Stimulated activated effector memory CD8-positive, alpha-beta T cell treated with anti-CD3 and anti-CD28 coated beads, Interleukin-12 subunit alpha, Interleukin-12 subunit beta, amount 100 ng/mL, for 72 hours (primary cell): Measurements from ENCODE around the gene WWOX.

Experiments used
- ATAC-seq: fragments of 150-1000 bp; cut with Tn5 transposase; 2 replicates; pipeline ENCODE4 v1.10.0; 2021
- DNase-seq, 2 donors: peaks; one replicate each; pipeline ENCODE4 v3.0.0; 2021 to 2022; ENCODE audit warnings: low spot score in 2 of 2
- H3K27ac Mint-ChIP-seq: one replicate; pipeline ENCODE4 v1.8.0; 2022; ENCODE audit warnings: mild to moderate bottlenecking, mixed read lengths
- H3K36me3 Mint-ChIP-seq: one replicate; pipeline ENCODE4 v1.8.0; 2022; ENCODE audit warnings: mild to moderate bottlenecking, mixed read lengths
- H3K4me1 Mint-ChIP-seq: one replicate; pipeline ENCODE4 v1.8.0; 2022; ENCODE audit warnings: mixed read lengths
- H3K4me3 Mint-ChIP-seq: one replicate; pipeline ENCODE4 v1.8.0; 2022; ENCODE audit warnings: mild to moderate bottlenecking, mixed read lengths
- H3K9me3 Mint-ChIP-seq: one replicate; pipeline ENCODE4 v1.8.0; 2022; ENCODE audit warnings: mixed read lengths

WWOX gene

GRCh38 chr16:78290395-78290794 lies 190.9 kb downstream of the WWOX start:
- Mint-ChIP-seq H3K27ac (no peak overlapping the region), H3K4me3 (no peak overlapping the region), H3K36me3 (no peaks in the 10 kb centered on the region), H3K4me1 (no peaks in the 10 kb centered on the region), H3K9me3 (no peaks in the 10 kb centered on the region)
- DNase-seq (no peak), ATAC-seq (no peak)

DNA sequence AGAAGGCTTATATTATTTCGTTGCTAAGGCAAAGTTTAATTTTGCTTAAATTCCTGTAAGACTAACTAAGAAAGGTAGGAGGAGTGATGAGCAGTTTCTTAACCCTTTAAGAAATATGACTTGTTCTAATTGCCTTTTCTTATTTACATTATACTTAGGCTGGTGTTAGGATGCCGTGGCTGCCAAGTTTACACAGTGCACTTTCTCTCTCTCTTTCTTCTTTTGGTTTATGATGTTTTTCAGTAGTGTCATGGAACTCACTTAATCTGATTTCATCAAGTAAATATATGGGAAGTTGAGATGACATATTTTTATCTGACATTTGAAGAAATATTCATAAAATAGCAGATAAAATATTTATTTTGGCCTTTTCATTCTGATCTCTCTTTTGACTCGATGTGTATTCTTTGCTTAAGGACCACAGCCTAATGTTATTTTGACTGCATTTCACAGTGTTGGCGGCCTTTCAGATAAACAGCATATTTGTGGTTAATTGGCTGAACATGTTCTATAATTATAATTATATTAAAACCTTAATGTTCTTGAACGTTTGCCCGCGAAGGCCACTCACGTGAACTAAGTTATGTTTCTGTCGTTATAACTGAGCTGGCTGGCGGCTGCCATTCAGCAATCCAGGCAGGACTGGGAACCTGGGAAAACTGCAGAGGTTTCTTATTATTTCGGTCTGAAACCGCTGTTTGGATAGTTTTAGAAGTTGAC lies 191.6 kb downstream of the WWOX start:
- ATAC-seq (no peak), DNase-seq (no peak)
- Mint-ChIP-seq H3K9me3 (no peaks in the 10 kb centered on the region), H3K4me3 (no peak overlapping the region), H3K4me1 (no peaks in the 10 kb centered on the region), H3K36me3 (no peaks in the 10 kb centered on the region), H3K27ac (no peak overlapping the region)

DNA sequence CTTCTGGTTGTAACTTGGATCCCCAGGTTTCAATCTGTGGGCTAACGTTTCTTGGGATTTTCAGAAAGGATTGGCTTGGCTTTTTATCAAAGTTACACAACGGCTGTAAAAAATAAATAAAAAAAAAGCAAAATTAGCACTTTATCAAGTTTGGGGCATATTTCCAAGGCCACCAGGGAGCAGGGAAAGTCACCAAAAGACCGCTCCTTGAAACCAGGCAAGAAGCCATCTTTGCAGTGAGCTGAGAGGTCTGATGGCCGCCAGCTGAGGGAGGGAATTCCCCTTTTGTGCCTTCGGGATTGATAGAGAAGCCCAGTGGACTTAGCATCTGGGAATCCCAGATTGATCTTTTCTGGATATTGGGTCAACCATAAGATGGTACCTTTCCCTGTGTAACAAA lies 192.2 kb downstream of the WWOX start:
- Mint-ChIP-seq H3K36me3 (no peaks in the 10 kb centered on the region), H3K27ac (no peak overlapping the region)

GRCh38 chr16:78292086-78292843 lies 192.8 kb downstream of the WWOX start:
- no peak for DNase-seq

More for the DNA sequence above, 192.2 kb downstream of the WWOX start:
- Mint-ChIP-seq H3K4me3 (no peak overlapping the region), H3K4me1 (no peaks in the 10 kb centered on the region), H3K9me3 (no peaks in the 10 kb centered on the region)
- ATAC-seq (no peak), DNase-seq (no peak)

DNA sequence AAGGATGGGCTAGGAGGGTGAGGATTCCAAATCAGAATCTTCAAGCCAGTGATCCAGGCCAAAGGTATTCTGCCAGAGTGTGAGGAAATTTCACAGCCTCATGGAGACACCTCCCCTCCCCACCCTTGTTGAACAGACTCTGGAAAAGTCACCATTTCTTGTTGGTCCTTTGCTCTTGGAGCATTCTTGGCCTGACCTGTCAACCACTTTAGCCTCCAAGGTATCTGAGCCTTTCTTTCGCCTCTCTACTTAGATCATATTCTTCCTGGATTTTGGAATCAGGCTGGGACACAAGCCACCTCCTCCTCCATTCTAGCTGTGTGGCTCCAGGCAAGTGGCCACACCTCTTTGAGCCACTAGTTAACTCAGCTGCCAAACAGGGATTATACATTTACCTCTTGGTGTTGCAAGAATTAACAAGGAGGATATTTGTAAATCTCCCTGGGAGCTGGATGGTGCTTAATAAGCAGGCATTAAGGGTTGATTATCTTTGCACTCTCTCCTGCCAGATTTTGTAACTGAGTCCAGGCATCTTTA lies 193.5 kb downstream of the WWOX start:
- H3K36me3 Mint-ChIP-seq: no peaks in the 10 kb centered on the region
- no peaks in the 10 kb centered on the region for H3K9me3 Mint-ChIP-seq
- no peak overlapping the region for H3K27ac Mint-ChIP-seq
- no peak overlapping the region for H3K4me3 Mint-ChIP-seq
- no peaks in the 10 kb centered on the region for H3K4me1 Mint-ChIP-seq
- ATAC-seq (no peak), DNase-seq (no peak)

More at GRCh38 chr16:78292086-78292843, 192.8 kb downstream of the WWOX start:
- Mint-ChIP-seq H3K4me1 (no peaks in the 10 kb centered on the region), H3K4me3 (no peak overlapping the region), H3K9me3 (no peaks in the 10 kb centered on the region), H3K36me3 (no peaks in the 10 kb centered on the region), H3K27ac (no peak overlapping the region)
- no peak for ATAC-seq

- no peak for DNase-seq
- no peaks in the 10 kb centered on the region for H3K36me3 Mint-ChIP-seq
- H3K9me3 Mint-ChIP-seq: no peaks in the 10 kb centered on the region
- H3K4me1 Mint-ChIP-seq: no peaks in the 10 kb centered on the region
- no peak overlapping the region for H3K27ac Mint-ChIP-seq
- no peak overlapping the region for H3K4me3 Mint-ChIP-seq
- ATAC-seq: no peak
These were observed 195.2 kb downstream of the WWOX start for GRCh38 chr16:78294538-78295225.

GRCh38 chr16:78297066-78297666 lies 197.7 kb downstream of the WWOX start:
- Mint-ChIP-seq H3K4me3 (no peak overlapping the region), H3K36me3 (no peaks in the 10 kb centered on the region), H3K9me3 (no peaks in the 10 kb centered on the region), H3K27ac (no peak overlapping the region), H3K4me1 (no peaks in the 10 kb centered on the region)
- no peak for ATAC-seq
- no peak for DNase-seq

DNA sequence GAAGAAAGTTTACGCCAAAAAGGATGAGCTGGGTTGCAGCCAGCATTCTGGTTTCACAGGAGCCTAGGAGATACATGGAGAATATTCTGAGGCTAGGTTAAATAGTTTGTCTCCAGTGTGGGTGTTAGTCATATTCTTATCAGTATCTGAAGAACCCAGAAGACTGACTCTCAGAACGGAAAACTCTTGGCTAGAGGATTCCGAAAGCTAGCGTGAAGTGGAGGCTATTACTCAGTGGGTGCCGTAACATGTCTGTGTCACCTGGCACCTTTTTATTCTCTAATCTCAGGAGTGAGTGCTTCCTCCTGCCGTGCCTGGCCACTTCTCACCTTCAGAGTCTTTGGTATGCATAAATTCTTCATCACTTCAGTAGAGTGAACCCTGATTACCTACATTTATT lies 199.5 kb downstream of the WWOX start:
- no peak overlapping the region for H3K4me3 Mint-ChIP-seq
- no peak for DNase-seq

DNA sequence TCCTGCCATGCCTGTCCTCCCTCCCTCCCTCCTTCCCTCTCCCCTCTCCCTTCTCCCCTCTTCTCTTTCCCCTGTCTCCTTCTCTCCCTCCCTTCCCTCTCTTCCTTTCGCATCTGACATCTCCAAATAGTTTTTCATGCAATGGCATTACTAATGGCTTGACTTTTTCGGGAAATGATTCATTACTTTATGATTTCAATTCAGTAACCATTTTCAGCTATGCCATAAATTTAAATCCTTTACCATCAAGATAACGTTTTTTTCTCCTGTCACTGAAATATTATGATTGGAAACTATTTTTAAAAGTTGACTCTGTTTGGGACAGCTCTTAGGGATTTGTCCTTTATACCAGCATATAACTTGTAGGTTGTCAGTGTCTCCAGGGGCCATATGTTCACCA lies 201.0 kb downstream of the WWOX start:
- Mint-ChIP-seq H3K36me3 (no peaks in the 10 kb centered on the region), H3K9me3 (no peaks in the 10 kb centered on the region), H3K27ac (no peak overlapping the region), H3K4me3 (no peak overlapping the region), H3K4me1 (no peaks in the 10 kb centered on the region)
- DNase-seq (no peak), ATAC-seq (no peak)

More for the DNA sequence above, 199.5 kb downstream of the WWOX start:
- no peak for ATAC-seq
- Mint-ChIP-seq H3K36me3 (no peaks in the 10 kb centered on the region), H3K4me1 (no peaks in the 10 kb centered on the region), H3K27ac (no peak overlapping the region), H3K9me3 (no peaks in the 10 kb centered on the region)

GRCh38 chr16:78303946-78304345 lies 204.5 kb downstream of the WWOX start:
- DNase-seq: no peak
- peaks cover 7% of the 10 kb centered on the region for H3K4me1 Mint-ChIP-seq
- no peak overlapping the region for H3K4me3 Mint-ChIP-seq
- H3K27ac Mint-ChIP-seq: no peak overlapping the region
- H3K36me3 Mint-ChIP-seq: no peaks in the 10 kb centered on the region
- no peaks in the 10 kb centered on the region for H3K9me3 Mint-ChIP-seq
- ATAC-seq: no peak

DNA sequence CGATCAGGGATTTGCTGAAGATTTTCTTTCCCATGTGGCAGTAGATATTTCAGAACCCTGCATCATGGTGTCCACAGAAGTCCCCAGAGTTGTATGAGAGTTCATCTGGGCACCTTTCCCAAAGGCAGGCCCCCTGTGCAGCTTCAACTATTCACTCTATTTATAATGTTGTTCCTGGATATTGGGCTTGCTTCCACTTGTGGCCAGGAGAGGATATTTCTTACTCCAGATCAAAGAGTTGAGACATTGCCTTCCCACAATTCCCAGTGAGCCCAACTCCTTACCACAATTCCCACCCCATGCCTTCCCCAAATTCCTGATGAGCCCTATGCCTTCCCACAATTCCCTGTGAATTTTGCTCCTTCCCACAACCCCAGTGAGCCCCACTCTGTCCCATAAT lies 206.9 kb downstream of the WWOX start:
- no peak overlapping the region for H3K4me3 Mint-ChIP-seq
- H3K9me3 Mint-ChIP-seq: no peaks in the 10 kb centered on the region
- H3K27ac Mint-ChIP-seq: no peak overlapping the region
- peaks cover 5% of the 10 kb centered on the region for H3K36me3 Mint-ChIP-seq
- H3K4me1 Mint-ChIP-seq: peaks cover 25% of the 10 kb centered on the region
- ATAC-seq (no peak), DNase-seq (no peak)

DNA sequence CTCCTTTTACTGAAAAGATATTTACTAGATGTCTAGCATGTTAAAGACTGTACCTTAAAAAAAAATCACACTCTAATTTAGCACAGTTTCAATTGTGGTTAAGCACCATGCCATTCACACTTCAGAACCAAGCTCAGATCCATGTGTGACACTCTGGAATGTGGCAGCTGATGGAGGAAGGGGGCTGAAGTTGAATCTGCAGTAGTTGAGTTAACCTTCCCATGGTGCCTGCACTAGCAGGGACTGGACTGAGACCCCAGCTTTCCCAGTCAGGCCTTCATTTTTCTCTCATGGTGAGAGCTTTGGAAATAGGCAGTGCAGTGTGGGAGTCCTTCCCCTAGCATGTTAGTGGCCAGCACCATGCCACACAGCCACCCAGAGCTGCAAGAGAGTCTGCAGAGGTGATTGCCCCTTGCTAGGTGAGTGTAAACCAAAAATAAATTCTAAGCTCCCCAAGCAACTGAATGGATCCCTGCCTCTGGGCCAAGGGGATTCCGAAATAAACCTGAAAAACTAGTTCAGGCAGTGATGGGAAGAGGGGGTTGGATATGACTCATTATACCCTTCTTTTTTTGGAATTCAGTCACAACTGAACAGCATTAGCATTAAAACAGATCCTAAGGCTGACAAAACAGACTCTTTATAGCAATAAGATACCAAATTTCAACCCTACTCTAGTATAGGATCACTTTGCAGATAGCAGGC lies 208.5 kb downstream of the WWOX start:
- Mint-ChIP-seq H3K27ac (no peak overlapping the region), H3K4me1 (peaks cover 26% of the 10 kb centered on the region), H3K36me3 (peaks cover 5% of the 10 kb centered on the region), H3K9me3 (no peaks in the 10 kb centered on the region), H3K4me3 (no peak overlapping the region)
- DNase-seq (no peak), ATAC-seq (no peak)

GRCh38 chr16:78309763-78310162 lies 210.3 kb downstream of the WWOX start:
- peaks cover 5% of the 10 kb centered on the region for H3K36me3 Mint-ChIP-seq
- no peaks in the 10 kb centered on the region for H3K9me3 Mint-ChIP-seq
- peaks cover 26% of the 10 kb centered on the region for H3K4me1 Mint-ChIP-seq
- no peak overlapping the region for H3K27ac Mint-ChIP-seq
- no peak overlapping the region for H3K4me3 Mint-ChIP-seq
- no peak for ATAC-seq
- DNase-seq: no peak

- DNase-seq: no peak
- Mint-ChIP-seq H3K36me3 (peaks cover 5% of the 10 kb centered on the region), H3K4me3 (no peak overlapping the region)
These were observed 210.7 kb downstream of the WWOX start for GRCh38 chr16:78310196-78310595.

More at GRCh38 chr16:78310196-78310595, 210.7 kb downstream of the WWOX start:
- H3K27ac Mint-ChIP-seq: no peak overlapping the region
- H3K9me3 Mint-ChIP-seq: no peaks in the 10 kb centered on the region
- ATAC-seq: no peak
- H3K4me1 Mint-ChIP-seq: peaks cover 26% of the 10 kb centered on the region
